SK-N-SH treated with all-trans-retinoic acid at 6 μM for 48 hours (cell line): Measurements from ENCODE around the gene EIF5B.

Experiments
- ATAC-seq: fragments of 200-7000 bp; cut with Tn5 transposase; 3 replicates; pipeline ENCODE4 v1.9.1; 2020; ENCODE audit warnings: mild to moderate bottlenecking, moderate library complexity
- ARNTL ChIP-seq: fragments of 450-650 bp; formaldehyde crosslinking; IDR thresholded peaks from 2 replicates; pipeline ENCODE4 v1.5.0; 2020; ENCODE audit warnings: low read depth, mild to moderate bottlenecking, moderate library complexity, borderline replicate concordance
- CREB5 ChIP-seq: fragments of 250-450 bp; sonication (Bioruptor Pico); IDR thresholded peaks from 2 replicates; pipeline ENCODE4 v1.5.1; 2020; ENCODE audit warnings: low read depth, mild to moderate bottlenecking, moderate library complexity
- CSDC2 ChIP-seq: fragments of 250-450 bp; sonication (Bioruptor Pico); IDR thresholded peaks from 2 replicates; pipeline ENCODE4 v1.5.0; 2020; ENCODE audit warnings: mild to moderate bottlenecking, moderate library complexity
- CSRNP3 ChIP-seq: fragments of 250-450 bp; sonication (Bioruptor Pico); IDR thresholded peaks from 2 replicates; pipeline ENCODE4 v1.5.1; 2021; ENCODE audit warnings: mild to moderate bottlenecking, moderate library complexity
- ESRRG ChIP-seq: fragments of 250-450 bp; sonication (Bioruptor Pico); IDR thresholded peaks from 2 replicates; pipeline ENCODE4 v1.6.1; 2021; ENCODE audit warnings: mild to moderate bottlenecking
- ISL1 ChIP-seq: fragments of 250-450 bp; sonication (Bioruptor Pico); IDR thresholded peaks from 2 replicates; pipeline ENCODE4 v2.1.2; 2022; ENCODE audit warnings: mild to moderate bottlenecking, moderate library complexity
- OSR1 ChIP-seq: fragments of 250-450 bp; sonication (Bioruptor Pico); IDR thresholded peaks from 2 replicates; pipeline ENCODE4 v1.8.0; 2022; ENCODE audit warnings: moderate library complexity, mild to moderate bottlenecking, inconsistent platforms
- PATZ1 ChIP-seq: fragments of 250-450 bp; sonication (Bioruptor Pico); IDR thresholded peaks from 2 replicates; pipeline ENCODE4 v1.8.0; 2020; ENCODE audit warnings: mild to moderate bottlenecking, moderate library complexity, borderline replicate concordance
- PPARA ChIP-seq: fragments of 250-450 bp; sonication (Bioruptor Pico); IDR thresholded peaks from 2 replicates; pipeline ENCODE4 v1.5.0; 2020; ENCODE audit warnings: mild to moderate bottlenecking, borderline replicate concordance
- RARB ChIP-seq: fragments of 250-450 bp; sonication (Bioruptor Pico); IDR thresholded peaks from 2 replicates; pipeline ENCODE4 v1.8.0; 2021; ENCODE audit warnings: mild to moderate bottlenecking, moderate library complexity
- SNAI2 ChIP-seq: fragments of 250-450 bp; sonication (Bioruptor Pico); IDR thresholded peaks from 2 replicates; pipeline ENCODE4 v1.5.0; 2020; ENCODE audit warnings: mild to moderate bottlenecking, moderate library complexity
- TCF4 ChIP-seq: fragments of 250-450 bp; sonication (Bioruptor Pico); IDR thresholded peaks from 2 replicates; pipeline ENCODE4 v1.8.0; 2021; ENCODE audit warnings: mild to moderate bottlenecking, moderate library complexity, borderline replicate concordance
- TOX ChIP-seq: fragments of 250-450 bp; sonication (Bioruptor Pico); IDR thresholded peaks from 2 replicates; pipeline ENCODE4 v1.8.0; 2021; ENCODE audit warnings: mild to moderate bottlenecking, moderate library complexity, borderline replicate concordance
- ZC3H10 ChIP-seq: fragments of 250-450 bp; sonication (Bioruptor Pico); IDR thresholded peaks from 2 replicates; pipeline ENCODE4 v1.5.1; 2021; ENCODE audit warnings: mild to moderate bottlenecking, moderate library complexity
- ZFP3 ChIP-seq: fragments of 250-450 bp; sonication (Bioruptor Pico); IDR thresholded peaks from 2 replicates; pipeline ENCODE4 v1.5.0; 2020; ENCODE audit warnings: mild to moderate bottlenecking, moderate library complexity
- ZFP30 ChIP-seq: fragments of 450-650 bp; formaldehyde crosslinking; IDR thresholded peaks from 2 replicates; pipeline ENCODE4 v1.5.0; 2022; ENCODE audit warnings: mild to moderate bottlenecking, moderate library complexity
- ZNF565 ChIP-seq: fragments of 450-650 bp; formaldehyde crosslinking; conservative IDR thresholded peaks from 2 replicates; pipeline ENCODE4 v1.5.0; 2020; ENCODE audit warnings: low read depth, mild to moderate bottlenecking, moderate library complexity
- ZNF70 ChIP-seq: fragments of 450-650 bp; formaldehyde crosslinking; IDR thresholded peaks from 2 replicates; pipeline ENCODE4 v1.5.0; 2020; ENCODE audit warnings: mild to moderate bottlenecking, moderate library complexity
- ZNF8 ChIP-seq: fragments of 450-650 bp; formaldehyde crosslinking; IDR thresholded peaks from 2 replicates; pipeline ENCODE4 v1.5.0; 2020; ENCODE audit warnings: mild to moderate bottlenecking, moderate library complexity
- TF ChIP-seq, protein P1 (sequence below): fragments of 250-450 bp; sonication (Bioruptor Pico); IDR thresholded peaks from 2 replicates; pipeline ENCODE4 v1.8.0; 2021; ENCODE audit warnings: low read depth, mild to moderate bottlenecking, moderate library complexity, borderline replicate concordance
- TF ChIP-seq, protein P2 (sequence below): fragments of 250-450 bp; sonication (Bioruptor Pico); IDR thresholded peaks from 2 replicates; pipeline ENCODE4 v1.5.0; 2020; ENCODE audit warnings: mild to moderate bottlenecking, moderate library complexity

The EIF5B gene

GRCh38 chr2:99395589-99396130 is 58.5 kb downstream of the EIF5B start:
- ATAC-seq, result peak; percentile 11; the same call in 1 of the 3 replicates
- TF ChIP-seq PATZ1 (CRISPR knock-in tag) (no peak), CSDC2 (CRISPR knock-in tag) (no peak), ZFP30 (no peak), CSRNP3 (no peak), CREB5 (no peak), ZC3H10 (CRISPR knock-in tag) (no peak), ZNF565 (CRISPR knock-in tag) (no peak), TCF4 (CRISPR knock-in tag) (no peak), ARNTL (CRISPR knock-in tag) (no peak), ZNF8 (CRISPR knock-in tag) (no peak), OSR1 (CRISPR knock-in tag) (no peak), SNAI2 (CRISPR knock-in tag) (no peak), RARB (CRISPR knock-in tag) (no peak), ZFP3 (CRISPR knock-in tag) (no peak), ESRRG (CRISPR knock-in tag) (no peak), TOX (CRISPR knock-in tag) (no peak), ISL1 (CRISPR knock-in tag) (no peak)
- TF ChIP-seq, protein P1, sequence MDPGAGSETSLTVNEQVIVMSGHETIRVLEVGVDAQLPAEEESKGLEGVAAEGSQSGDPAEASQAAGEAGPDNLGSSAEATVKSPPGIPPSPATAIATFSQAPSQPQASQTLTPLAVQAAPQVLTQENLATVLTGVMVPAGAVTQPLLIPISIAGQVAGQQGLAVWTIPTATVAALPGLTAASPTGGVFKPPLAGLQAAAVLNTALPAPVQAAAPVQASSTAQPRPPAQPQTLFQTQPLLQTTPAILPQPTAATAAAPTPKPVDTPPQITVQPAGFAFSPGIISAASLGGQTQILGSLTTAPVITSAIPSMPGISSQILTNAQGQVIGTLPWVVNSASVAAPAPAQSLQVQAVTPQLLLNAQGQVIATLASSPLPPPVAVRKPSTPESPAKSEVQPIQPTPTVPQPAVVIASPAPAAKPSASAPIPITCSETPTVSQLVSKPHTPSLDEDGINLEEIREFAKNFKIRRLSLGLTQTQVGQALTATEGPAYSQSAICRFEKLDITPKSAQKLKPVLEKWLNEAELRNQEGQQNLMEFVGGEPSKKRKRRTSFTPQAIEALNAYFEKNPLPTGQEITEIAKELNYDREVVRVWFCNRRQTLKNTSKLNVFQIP (CRISPR knock-in tag), result no peak
- TF ChIP-seq, all 23 proteins: peak for 0

- TF ChIP-seq ZFP30 (no peak), PPARA (CRISPR knock-in tag) (no peak), ZFP3 (CRISPR knock-in tag) (no peak), OSR1 (CRISPR knock-in tag) (no peak), CSRNP3 (no peak), SNAI2 (CRISPR knock-in tag) (no peak), RARB (CRISPR knock-in tag) (no peak), CREB5 (no peak), ZC3H10 (CRISPR knock-in tag) (no peak), PATZ1 (CRISPR knock-in tag) (no peak), ESRRG (CRISPR knock-in tag) (no peak), ISL1 (CRISPR knock-in tag) (no peak), ZNF70 (CRISPR knock-in tag) (no peak)
- TF ChIP-seq, protein P2, sequence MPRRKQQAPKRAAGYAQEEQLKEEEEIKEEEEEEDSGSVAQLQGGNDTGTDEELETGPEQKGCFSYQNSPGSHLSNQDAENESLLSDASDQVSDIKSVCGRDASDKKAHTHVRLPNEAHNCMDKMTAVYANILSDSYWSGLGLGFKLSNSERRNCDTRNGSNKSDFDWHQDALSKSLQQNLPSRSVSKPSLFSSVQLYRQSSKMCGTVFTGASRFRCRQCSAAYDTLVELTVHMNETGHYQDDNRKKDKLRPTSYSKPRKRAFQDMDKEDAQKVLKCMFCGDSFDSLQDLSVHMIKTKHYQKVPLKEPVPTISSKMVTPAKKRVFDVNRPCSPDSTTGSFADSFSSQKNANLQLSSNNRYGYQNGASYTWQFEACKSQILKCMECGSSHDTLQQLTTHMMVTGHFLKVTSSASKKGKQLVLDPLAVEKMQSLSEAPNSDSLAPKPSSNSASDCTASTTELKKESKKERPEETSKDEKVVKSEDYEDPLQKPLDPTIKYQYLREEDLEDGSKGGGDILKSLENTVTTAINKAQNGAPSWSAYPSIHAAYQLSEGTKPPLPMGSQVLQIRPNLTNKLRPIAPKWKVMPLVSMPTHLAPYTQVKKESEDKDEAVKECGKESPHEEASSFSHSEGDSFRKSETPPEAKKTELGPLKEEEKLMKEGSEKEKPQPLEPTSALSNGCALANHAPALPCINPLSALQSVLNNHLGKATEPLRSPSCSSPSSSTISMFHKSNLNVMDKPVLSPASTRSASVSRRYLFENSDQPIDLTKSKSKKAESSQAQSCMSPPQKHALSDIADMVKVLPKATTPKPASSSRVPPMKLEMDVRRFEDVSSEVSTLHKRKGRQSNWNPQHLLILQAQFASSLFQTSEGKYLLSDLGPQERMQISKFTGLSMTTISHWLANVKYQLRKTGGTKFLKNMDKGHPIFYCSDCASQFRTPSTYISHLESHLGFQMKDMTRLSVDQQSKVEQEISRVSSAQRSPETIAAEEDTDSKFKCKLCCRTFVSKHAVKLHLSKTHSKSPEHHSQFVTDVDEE, result no peak
- TF ChIP-seq, protein P1 (CRISPR knock-in tag), result no peak
- TF ChIP-seq, all 23 proteins: peak for 0
- ATAC-seq, result no peak
Observed at GRCh38 chr2:99397266-99397920, 60.2 kb downstream of the EIF5B start.
